Left lobe of liver (tissue), 2 donors: ENCODE data around the gene CAMK1D. TPM values are rescaled to one million over a fixed set of nuclear protein-coding genes. Genes with fewer than 3 reads are reported as not detected.
A peak's percentile ranks its signal among the peaks of the same experiment; 100 is the strongest.

ENCODE experiments used
- ATAC-seq: fragments of 200-7000 bp; cut with Tn5 transposase; one replicate; pipeline ENCODE4 v1.9.1; 2020; ENCODE audit warnings: mild to moderate bottlenecking, moderate library complexity
- DNase-seq: peaks from one replicate; pipeline ENCODE4 v3.0.0-alpha.2; 2020; ENCODE audit warnings: low spot score
- total RNA-seq: library from RNA; stranded (reverse); gene quantifications from one replicate; pipeline ENCODE4 v1.2.1, GENCODE V29; 2021
- donor health status: DM: no; HTN: no; CAD: no; lungs with moderate emphysema.
- donor health status: DM: no; HTN: yes; CAD: no.

CAMK1D gene
- total RNA-seq, 1 donor from 2014 or later, result 8.1 TPM

- ATAC-seq, result peak; percentile 42
Observed at GRCh38 chr10:12397147-12397896, 48.0 kb downstream of the CAMK1D start.

DNA sequence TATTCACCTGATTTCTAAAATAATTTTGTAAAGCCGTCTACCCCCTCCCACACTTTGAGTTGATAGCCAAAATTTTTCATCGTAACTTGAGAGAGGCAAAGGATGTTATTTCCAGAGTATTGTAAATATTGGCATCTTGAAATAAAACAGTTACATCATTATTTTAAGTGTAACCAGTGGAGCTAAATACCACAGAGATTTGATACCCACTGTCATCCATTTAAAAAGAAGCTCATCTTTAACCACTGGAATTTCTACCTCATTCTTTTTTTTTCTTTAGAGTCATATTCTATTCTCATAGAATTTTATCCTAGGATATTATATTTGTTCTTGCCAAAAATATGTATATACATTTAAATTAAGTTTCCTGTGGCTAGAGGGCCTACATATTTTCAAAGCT is 48.6 kb downstream of the CAMK1D start:
- DNase-seq (no peak), ATAC-seq (no peak)

More at GRCh38 chr10:12397147-12397896, 48.0 kb downstream of the CAMK1D start:
- no peak for DNase-seq

- ATAC-seq (no peak), DNase-seq (no peak)
Observed at GRCh38 chr10:12400266-12400931, 51.1 kb downstream of the CAMK1D start.

DNA sequence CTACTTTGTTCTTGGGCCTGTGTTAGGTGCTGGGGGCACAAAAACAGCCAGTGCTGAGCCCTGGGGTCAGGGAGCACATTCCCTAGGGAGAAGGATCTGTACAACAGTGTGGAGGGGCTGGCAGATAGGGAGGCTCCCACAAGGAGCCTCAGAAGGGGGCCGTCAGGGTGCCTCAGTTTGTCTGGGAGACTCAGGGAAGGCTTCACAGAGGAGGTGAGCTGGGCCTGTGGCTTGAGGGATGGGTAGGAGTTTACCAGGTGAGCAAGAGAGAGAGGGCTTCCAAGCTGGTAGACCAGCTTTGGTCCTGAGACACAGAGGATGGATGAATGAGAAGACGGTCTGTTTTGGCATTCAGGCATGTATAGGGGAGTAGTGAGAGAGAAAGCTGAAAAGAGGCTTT is 52.1 kb downstream of the CAMK1D start:
- ATAC-seq (no peak), DNase-seq (peak; percentile 21)

GRCh38 chr10:12403119-12403518 is 53.8 kb downstream of the CAMK1D start:
- ATAC-seq (no peak), DNase-seq (peak; percentile 11)

DNA sequence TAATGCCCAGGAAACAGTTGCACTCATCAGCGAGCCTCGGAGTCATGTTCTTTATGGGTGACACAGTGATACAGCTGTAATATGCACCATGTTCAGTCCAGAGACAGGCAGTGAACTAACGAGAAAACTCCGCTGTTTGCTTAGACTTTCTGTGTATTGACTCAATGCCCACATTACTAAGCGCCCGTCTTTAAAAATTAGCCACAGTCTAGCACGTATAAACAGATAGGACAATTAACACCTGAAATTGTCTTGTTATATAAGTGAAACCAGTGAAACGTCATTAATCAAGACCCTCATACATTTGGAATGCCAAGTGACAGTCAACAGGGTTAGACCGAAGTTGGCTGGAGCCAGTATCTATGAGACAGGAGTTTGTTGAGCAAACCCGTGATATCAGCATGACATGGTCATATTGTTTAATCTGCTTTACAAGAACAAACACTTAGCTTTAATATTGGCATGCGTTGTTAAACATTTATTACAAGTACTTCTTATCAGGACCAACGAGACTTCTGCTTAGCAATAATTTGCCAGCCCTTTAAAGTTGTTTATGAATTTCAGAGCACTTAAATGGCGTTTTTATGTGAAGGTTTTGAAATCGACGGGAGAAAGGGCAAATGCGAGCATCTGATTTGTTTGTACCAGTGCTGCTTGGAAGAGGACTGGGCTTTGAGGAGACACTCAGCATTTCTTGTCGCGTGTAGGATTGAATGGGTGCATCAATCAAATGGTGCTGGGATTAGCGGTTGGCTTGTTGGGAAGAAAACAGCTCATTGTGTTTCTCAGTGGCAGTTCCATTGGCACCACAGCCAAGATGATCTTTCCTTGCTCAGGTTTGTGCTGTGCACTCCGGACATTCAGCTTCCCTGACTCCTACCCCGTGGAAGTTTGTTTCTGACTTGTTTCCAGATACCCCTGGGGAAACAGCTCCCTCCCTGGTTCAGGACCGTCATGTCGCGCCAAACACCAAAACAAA is 56.3 kb downstream of the CAMK1D start:
- ATAC-seq (peak; percentile 87), DNase-seq (peak; percentile 52)

- peak; percentile 36 for DNase-seq
- ATAC-seq, result no peak
Observed at GRCh38 chr10:12406764-12407400, 57.5 kb downstream of the CAMK1D start.

- DNase-seq (peak; percentile 32), ATAC-seq (no peak)
Observed at GRCh38 chr10:12408472-12408871, 59.1 kb downstream of the CAMK1D start.

- no peak for ATAC-seq
- DNase-seq, result no peak
Observed at GRCh38 chr10:12409161-12409560, 59.8 kb downstream of the CAMK1D start.

GRCh38 chr10:12409613-12410012 is 60.3 kb downstream of the CAMK1D start:
- ATAC-seq (peak; percentile 37), DNase-seq (no peak)

DNA sequence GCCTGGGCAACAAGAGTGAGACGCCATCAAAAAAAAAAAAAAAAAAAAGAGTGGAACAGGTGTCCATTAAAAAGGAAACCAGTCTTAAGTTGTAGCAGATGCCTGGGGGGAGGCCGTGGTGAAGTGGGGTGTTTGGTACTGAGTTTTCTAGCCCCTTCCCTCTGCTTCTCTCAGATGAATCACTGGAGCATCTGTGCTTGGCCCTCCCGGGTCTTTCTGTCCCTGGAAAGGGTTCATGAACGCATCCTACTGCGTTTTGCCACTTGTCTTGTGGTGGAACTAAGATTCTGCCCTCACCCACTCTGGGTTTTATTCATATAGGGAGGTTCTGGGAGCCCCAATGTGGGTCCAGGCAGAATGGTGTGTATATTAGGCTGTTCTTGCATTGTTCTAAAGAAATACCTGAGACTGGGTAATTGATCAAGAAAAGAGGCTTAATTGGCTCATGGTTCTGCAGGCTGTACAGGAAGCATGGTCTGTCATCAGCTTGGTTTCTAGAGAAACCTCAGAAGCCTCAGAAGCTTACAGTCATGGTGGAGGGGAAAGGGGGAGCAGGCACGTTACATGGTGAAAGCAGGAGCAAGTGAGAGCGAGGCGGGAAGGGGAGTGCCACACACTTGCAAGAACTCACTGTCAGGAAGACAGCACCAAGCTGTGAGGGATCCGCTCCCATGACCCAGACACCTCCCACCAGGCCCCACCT is 63.5 kb downstream of the CAMK1D start:
- ATAC-seq (no peak), DNase-seq (no peak)

DNA sequence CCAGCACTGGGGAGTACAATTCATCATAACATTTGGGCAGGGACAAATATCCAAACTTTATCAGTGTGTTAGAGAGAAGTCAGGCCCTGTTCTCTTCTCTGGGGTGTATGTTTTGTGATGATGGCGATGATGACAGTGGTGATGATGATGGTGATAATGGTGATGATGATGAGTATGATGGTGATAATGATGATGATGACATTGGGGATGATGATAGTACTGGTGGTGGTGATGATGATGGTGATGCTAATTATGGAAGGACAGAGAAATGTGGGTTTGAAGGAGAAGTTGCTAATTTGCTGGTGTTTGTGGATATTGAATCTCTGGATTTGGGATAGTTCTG is 64.0 kb downstream of the CAMK1D start:
- ATAC-seq, result no peak
- no peak for DNase-seq

DNA sequence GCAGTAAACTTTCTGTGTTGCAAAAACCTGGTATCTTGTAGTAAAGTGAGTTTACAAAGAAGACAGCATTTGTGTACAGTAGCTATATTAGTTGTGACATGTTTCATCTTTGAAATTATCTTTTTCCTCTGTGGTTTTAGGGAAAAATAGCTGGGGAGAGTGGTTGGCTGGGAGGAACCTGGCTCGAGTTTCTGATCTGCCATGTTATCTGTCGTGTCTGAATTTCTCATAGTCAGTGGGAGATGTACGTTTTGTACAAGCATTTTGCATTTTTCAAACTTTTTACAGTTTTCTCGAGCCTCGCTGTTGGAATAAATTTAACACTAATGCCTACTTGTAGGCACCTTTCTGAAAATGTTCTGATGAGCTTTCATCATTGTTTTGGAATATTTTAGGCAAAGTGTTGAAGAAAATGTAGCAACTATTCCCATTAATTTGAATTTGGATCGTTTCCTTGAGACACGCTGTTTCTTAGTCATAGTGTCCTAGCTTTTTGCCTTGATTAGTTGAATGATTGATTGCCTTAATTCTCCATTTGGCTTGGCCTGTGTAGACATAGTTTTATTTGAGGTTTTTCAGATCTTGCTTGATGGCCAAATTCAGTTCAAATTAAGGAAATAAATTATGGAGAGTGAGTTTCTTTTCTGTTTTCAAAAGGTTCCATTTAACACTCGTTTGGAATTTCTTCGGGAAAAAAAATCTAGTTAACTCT is 65.1 kb downstream of the CAMK1D start:
- ATAC-seq, result no peak
- no peak for DNase-seq

DNA sequence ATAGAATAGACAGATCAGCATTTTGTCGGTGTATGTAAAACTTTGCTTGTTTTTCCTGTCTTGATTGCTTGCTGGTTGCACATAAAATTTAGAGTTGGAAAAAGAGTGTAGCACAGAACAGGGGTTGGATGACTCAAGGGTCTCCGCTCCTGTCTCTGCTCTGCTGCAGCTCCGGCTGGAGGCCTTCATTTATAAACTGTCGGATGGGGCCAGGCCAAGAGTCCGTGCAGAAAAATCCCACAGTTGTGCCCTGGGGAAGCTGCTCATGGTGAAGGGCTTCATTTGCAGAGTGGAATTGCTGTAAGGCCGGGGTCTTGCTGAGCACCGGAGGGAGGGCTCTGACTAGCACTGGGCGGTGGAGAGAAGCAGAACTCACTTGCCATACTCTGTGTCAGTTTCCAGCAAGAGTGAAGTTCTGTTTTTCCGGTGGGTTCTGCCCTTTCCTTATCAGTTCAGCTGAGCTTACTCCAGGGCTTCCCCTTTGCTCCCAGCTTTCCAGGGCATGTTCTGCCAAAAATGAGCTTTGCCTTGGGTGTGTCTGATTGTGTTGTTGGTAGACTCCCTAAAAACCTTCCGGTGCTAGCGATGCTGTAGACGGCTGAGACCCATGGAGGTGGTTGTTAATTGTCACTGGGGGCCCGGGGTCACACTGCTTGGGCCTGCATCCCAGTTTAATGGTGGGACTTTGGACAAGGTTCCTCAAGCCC is 67.2 kb downstream of the CAMK1D start:
- DNase-seq, result no peak
- ATAC-seq, result peak; percentile 15

- DNase-seq (no peak), ATAC-seq (no peak)
Observed at GRCh38 chr10:12417331-12417730, 68.0 kb downstream of the CAMK1D start.

DNA sequence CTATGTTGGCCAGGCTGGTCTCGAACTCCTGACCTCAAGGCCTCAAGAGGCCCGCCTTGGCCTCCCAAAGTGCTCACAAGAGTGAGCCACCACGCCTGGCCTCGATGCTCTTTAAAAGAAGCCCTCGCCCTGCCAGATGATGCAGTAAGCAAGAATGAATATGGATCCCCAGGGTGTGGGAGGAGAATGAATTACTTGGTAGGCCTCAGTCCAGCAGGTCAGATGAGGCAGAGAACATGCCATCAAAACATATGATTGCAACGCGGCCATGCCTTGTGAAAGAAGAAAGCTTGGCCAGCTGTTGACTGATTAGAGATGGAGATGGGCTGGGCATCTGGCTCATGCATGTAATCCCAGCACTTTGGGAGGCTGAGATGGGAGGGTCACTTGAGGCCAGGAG is 68.7 kb downstream of the CAMK1D start:
- ATAC-seq, result no peak
- DNase-seq, result no peak

- ATAC-seq (no peak), DNase-seq (no peak)
Observed at GRCh38 chr10:12418725-12419261, 69.4 kb downstream of the CAMK1D start.

- DNase-seq, result no peak
- ATAC-seq, result no peak
Observed at GRCh38 chr10:12419262-12419847, 70.0 kb downstream of the CAMK1D start.
